OCI-LY3 (cell line): ENCODE results near the gene PLCB1.

Source experiments
- H2AFZ ChIP-seq: fragments of 200-600, 300-600 bp; shearing (Covaris generic); 2 replicates; pipeline ENCODE4 v1.6.0; 2014; ENCODE audit warnings: antibody characterized with exemption, low read depth, low read length
- H3K27ac ChIP-seq: fragments of 200-600, 300-600 bp; sonication (generic); 2 replicates; pipeline ENCODE4 v1.5.1; 2014; ENCODE audit warnings: mild to moderate bottlenecking, low read length, moderate library complexity, mixed read lengths
- H3K27me3 ChIP-seq: fragments of 200-600, 300-600 bp; sonication (generic); 2 replicates; pipeline ENCODE4 v1.6.1; 2014; ENCODE audit warnings: low read depth, low read length, mixed read lengths
- H3K36me3 ChIP-seq: fragments of 200-600, 300-600 bp; sonication (generic); replicated peaks from 2 replicates; pipeline ENCODE3; 2014; ENCODE audit warnings: low read depth, low read length, mixed read lengths
- H3K4me1 ChIP-seq: fragments of 300-600, 200-600 bp; sonication (generic); 2 replicates; pipeline ENCODE4 v1.6.1; 2014; ENCODE audit warnings: low read length, mixed read lengths
- H3K4me2 ChIP-seq: fragments of 200-600, 300-600 bp; sonication (generic); 2 replicates; pipeline ENCODE4 v1.6.1; 2014; ENCODE audit warnings: low read length, mixed read lengths
- H3K4me3 ChIP-seq: fragments of 300-600, 200-600 bp; sonication (generic); 2 replicates; pipeline ENCODE4 v1.5.1; 2014; ENCODE audit warnings: antibody characterized with exemption, mild to moderate bottlenecking, low read length, moderate library complexity
- H3K79me2 ChIP-seq: fragments of 300-600, 200-600 bp; shearing (Covaris generic); 2 replicates; pipeline ENCODE4 v1.6.1; 2014; ENCODE audit warnings: mild to moderate bottlenecking, low read length, mixed read lengths
- H3K9ac ChIP-seq: fragments of 300-600, 200-600 bp; shearing (Covaris generic); 2 replicates; pipeline ENCODE4 v1.6.0; 2014; ENCODE audit warnings: mild to moderate bottlenecking, low read length, moderate library complexity
- H3K9me3 ChIP-seq: fragments of 200-600, 300-600 bp; shearing (Covaris generic); 2 replicates; pipeline ENCODE4 v1.6.1; 2014; ENCODE audit warnings: low read length, mixed read lengths; ENCODE audit not compliant: insufficient read depth
- H4K20me1 ChIP-seq: fragments of 200-600, 300-600 bp; sonication (generic); 2 replicates; pipeline ENCODE4 v1.6.1; 2016; ENCODE audit warnings: low read length, mixed read lengths; ENCODE audit not compliant: insufficient read depth
- CTCF ChIP-seq: fragments of 200-600, 300-600 bp; sonication (generic); IDR thresholded peaks from 2 replicates; pipeline ENCODE4 v1.5.1; 2014; ENCODE audit warnings: antibody characterized with exemption, low read length, low read depth
- EZH2phosphoT487 ChIP-seq: fragments of 200-600 bp; shearing (Covaris generic); IDR thresholded peaks from 2 replicates; pipeline ENCODE4 v1.6.1; 2018; ENCODE audit warnings: antibody characterized with exemption, mixed run types, low read depth

Gene PLCB1

GRCh38 chr20:8800089-8800488, 668.0 kb downstream of the PLCB1 start:
- Histone ChIP-seq H2AFZ (no peak overlapping the region), H3K79me2 (no peaks in the 10 kb centered on the region), H4K20me1 (no peaks in the 10 kb centered on the region), H3K4me3 (no peak overlapping the region), H3K4me2 (no peak overlapping the region), H3K9ac (no peak overlapping the region), H3K27me3 (peaks cover 16% of the 10 kb centered on the region; the same call in 1 of the 2 replicates), H3K36me3 (no peaks in the 10 kb centered on the region), H3K27ac (no peak overlapping the region), H3K9me3 (no peaks in the 10 kb centered on the region), H3K4me1 (no peaks in the 10 kb centered on the region)
- no peak for TF ChIP-seq EZH2phosphoT487

DNA sequence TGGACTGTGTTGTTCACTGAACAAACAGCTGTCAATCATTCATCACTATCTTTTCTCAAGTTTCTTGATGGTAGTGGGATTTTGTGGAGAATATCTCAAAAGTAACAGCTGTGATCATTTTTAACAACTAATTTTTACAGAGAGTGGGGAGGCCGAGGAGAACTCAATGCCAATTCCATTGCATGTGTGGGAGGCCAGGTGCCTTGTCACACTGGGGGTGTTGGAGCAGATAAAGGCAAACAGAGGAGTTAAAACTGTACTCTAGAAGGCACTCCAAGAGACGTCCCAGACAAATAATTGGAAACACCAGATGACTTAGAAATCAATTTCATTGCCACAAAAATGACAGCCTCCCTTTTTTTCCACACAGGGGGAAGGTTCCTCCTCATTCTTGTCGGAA, 669.6 kb downstream of the PLCB1 start:
- Histone ChIP-seq H3K27ac (no peak overlapping the region), H3K9ac (no peak overlapping the region), H3K4me1 (no peaks in the 10 kb centered on the region), H4K20me1 (no peaks in the 10 kb centered on the region), H3K9me3 (no peaks in the 10 kb centered on the region), H3K27me3 (peaks cover 13% of the 10 kb centered on the region; the same call in 1 of the 2 replicates), H3K79me2 (no peaks in the 10 kb centered on the region), H3K4me2 (no peak overlapping the region), H2AFZ (no peak overlapping the region), H3K36me3 (no peaks in the 10 kb centered on the region), H3K4me3 (no peak overlapping the region)
- TF ChIP-seq EZH2phosphoT487: no peak
- TF ChIP-seq CTCF: no peak

DNA sequence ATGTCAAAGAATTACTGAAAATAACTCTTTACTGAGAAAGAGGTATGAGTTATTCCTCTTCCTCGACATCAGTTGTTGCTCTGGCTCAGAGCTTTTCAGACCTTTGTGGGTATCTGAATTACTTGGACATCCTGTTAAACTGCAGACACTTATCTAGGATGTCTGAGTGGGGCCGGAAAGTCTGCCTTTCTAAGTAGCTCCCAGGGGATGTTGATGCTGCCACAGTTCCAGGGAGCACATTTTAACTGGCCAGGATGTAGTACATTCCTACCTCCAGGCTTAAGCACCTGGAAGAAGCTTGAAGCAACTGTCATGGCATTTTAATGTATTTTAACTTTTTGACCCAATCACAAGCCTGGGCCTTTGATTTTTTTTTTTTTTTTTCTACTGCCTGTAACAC, 671.0 kb downstream of the PLCB1 start:
- H3K9me3 ChIP-seq: no peaks in the 10 kb centered on the region
- no peaks in the 10 kb centered on the region for H3K4me1 ChIP-seq
- H3K27me3 ChIP-seq: peaks cover 16% of the 10 kb centered on the region
- no peak overlapping the region for H3K4me2 ChIP-seq
- H4K20me1 ChIP-seq: no peaks in the 10 kb centered on the region
- no peak overlapping the region for H3K4me3 ChIP-seq
- no peak overlapping the region for H2AFZ ChIP-seq
- H3K27ac ChIP-seq: no peak overlapping the region
- H3K9ac ChIP-seq: no peak overlapping the region
- TF ChIP-seq CTCF (no peak), EZH2phosphoT487 (no peak)
- no peaks in the 10 kb centered on the region for H3K36me3 ChIP-seq
- H3K79me2 ChIP-seq: no peaks in the 10 kb centered on the region

DNA sequence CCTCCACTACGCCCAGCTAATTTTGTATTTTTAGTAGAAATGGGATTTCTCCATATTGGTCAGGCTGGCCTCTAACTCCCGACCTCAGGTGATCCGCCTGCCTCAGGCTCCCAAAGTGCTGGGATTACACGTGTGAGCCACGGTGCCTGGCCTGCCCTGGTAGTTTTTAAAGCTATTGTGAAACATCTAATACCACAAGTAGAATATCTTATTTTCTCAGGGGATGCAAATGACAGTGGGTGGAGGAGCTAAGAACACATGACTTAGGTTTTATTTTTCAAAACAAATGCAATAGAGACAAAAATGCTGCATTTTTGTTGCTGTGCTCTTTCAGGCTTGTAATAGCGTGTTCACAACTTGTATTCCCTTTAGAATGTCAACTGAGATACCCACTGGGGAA, 671.9 kb downstream of the PLCB1 start:
- H3K36me3 ChIP-seq: no peaks in the 10 kb centered on the region
- H3K4me3 ChIP-seq: no peak overlapping the region
- H3K9me3 ChIP-seq: no peaks in the 10 kb centered on the region
- no peak overlapping the region for H3K9ac ChIP-seq
- H3K4me1 ChIP-seq: no peaks in the 10 kb centered on the region
- no peak overlapping the region for H3K27ac ChIP-seq
- H4K20me1 ChIP-seq: no peaks in the 10 kb centered on the region
- no peak overlapping the region for H2AFZ ChIP-seq
- H3K79me2 ChIP-seq: no peaks in the 10 kb centered on the region
- peaks cover 20% of the 10 kb centered on the region; the same call in 1 of the 2 replicates for H3K27me3 ChIP-seq
- TF ChIP-seq CTCF: no peak
- no peak overlapping the region for H3K4me2 ChIP-seq
